Panc1 (cell line): ENCODE measurements around the gene SHC3.

Source experiments
- CTCF ChIP-seq: fragments of 450-650 bp; IDR thresholded peaks from 2 replicates; pipeline ENCODE4 v1.5.1; 2017; ENCODE audit warnings: mild to moderate bottlenecking
- REST ChIP-seq, 2 experiments: IDR thresholded peaks; 2 replicates each; pipeline ENCODE4 v1.6.1; 2011 to 2012; ENCODE audit warnings: low read depth in 2 of 2, control low read depth in 1 of 2, low read length in 1 of 2, mild to moderate bottlenecking in 1 of 2, moderate library complexity in 1 of 2; ENCODE audit not compliant: insufficient read depth in 1 of 2

GRCh38 chr9:89183146-89183545, 4.5 kb upstream of the SHC3 start:
- TF ChIP-seq CTCF (peak; percentile 29), REST (IDR thresholded peaks at IDR 0.05; ENCODE audit: insufficient read depth in 1 of 2, low read depth in 2 of 2, low read length in 1 of 2) (no peak)
